Cardiac fibroblast (primary cell): ENCODE measurements around the gene RBSN.

Source experiments
- DNase-seq, 2 donors: peaks; one replicate each; pipeline versions ENCODE4 v3.0.0 to v3.0.0-alpha.2; 2010; ENCODE audit warnings: low read depth in 2 of 2
- H3K4me3 ChIP-seq, 2 donors: replicated peaks in 1 of 2; 1 replicate in 1 of 2; 2 replicates in 1 of 2; pipeline ENCODE4 v1.5.1; 2011; ENCODE audit warnings: low read depth in 2 of 2, low read length in 2 of 2, mild to moderate bottlenecking in 2 of 2, moderate library complexity in 1 of 2
- CTCF ChIP-seq: IDR thresholded peaks from one replicate; pipeline ENCODE4 v1.5.1; 2011; ENCODE audit warnings: low read depth, mild to moderate bottlenecking, low read length, inconsistent platforms

The RBSN gene

DNA sequence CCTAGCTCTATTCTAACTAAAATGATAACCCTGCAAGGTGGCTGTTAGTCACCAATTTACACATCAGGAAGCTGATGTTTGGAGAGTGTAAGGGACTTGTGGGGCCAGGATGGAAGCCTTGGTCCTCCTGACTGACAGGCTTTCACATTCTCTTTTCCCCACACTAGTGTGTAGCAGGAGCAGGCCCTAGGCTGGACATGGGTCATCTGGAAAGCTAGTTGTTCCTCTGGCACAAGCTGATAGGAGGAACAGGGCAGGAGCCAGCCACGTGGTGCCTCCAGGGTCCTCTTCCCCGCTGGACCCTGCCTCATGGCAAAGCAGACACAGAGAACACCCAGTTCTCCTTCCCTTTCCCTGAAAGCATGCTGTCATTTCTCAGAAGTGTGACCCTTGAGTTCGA is 18.1 kb upstream of the RBSN start:
- no peak overlapping the region for H3K4me3 ChIP-seq
- no peak for TF ChIP-seq CTCF
- DNase-seq, result no peak

DNA sequence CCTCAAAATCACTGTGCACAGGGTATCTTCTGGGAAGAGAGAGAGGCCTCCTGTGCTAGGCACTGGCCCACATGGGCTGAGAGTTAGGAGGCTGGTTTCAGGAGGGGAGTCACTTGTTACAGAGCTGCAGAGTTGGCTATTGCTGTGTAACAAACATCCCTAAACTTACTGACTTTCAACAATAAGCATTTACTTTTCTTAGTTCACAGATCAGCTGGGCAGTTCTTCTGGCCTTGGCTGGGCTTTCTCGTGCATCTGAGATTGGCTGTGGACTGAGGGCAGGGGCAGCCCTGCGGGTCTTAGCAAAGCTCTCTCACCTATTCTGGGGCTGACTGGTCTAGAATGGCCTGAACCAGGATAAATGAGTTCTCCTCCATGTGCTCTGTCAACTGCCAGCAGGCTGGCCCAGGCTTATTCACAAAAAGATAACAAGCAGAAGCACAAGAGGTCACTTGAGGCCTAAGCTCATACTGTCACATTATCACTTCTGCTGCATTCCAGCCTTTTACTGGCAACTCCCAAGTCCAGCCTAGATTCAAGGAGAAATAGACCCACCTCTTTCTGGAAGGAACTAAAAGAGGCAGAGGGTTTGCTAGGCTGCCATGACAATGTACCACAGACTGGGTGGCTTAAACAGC is 17.2 kb upstream of the RBSN start:
- H3K4me3 ChIP-seq, result no peak overlapping the region
- TF ChIP-seq CTCF, result no peak
- DNase-seq, result no peak

GRCh38 chr3:15114466-15115358 is 15.8 kb upstream of the RBSN start:
- TF ChIP-seq CTCF, result no peak
- no peak for DNase-seq

DNA sequence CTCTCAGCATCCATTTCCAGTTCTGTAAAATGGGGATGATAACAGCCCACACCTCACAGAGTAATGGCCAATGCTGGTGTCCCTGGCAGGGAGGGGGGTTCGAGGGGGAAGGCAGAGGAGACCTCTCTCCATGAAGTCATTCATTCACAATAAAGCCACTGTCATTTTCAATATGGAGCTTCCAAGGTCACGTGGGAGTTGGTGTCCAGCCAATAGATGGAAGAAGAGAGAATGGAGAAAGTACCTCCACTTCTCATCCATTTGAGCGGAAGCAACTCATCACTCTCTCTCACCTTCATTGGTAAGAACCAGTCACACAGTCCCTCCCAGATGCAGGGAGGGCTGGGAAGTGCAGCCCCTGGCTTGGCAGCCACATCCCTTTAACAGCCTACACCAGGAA is 14.9 kb upstream of the RBSN start:
- no peak for TF ChIP-seq CTCF

More at GRCh38 chr3:15114466-15115358, 15.8 kb upstream of the RBSN start:
- H3K4me3 ChIP-seq, result no peak overlapping the region

GRCh38 chr3:15113471-15113870 is 14.5 kb upstream of the RBSN start:
- no peak for DNase-seq
- H3K4me3 ChIP-seq, result no peak overlapping the region
- TF ChIP-seq CTCF, result no peak

More for the DNA sequence above, 14.9 kb upstream of the RBSN start:
- no peak for DNase-seq
- no peak overlapping the region for H3K4me3 ChIP-seq

- no peak for TF ChIP-seq CTCF
- DNase-seq, result no peak
- H3K4me3 ChIP-seq, result no peak overlapping the region
Observed at GRCh38 chr3:15112011-15112410, 13.1 kb upstream of the RBSN start.
